Common myeloid progenitor, CD34-positive (primary cell): Measurements from ENCODE around the gene MAN1A1.
A peak's percentile ranks its signal among the peaks of the same experiment; 100 is the strongest.

ENCODE experiments used
- CTCF ChIA-PET: fragments of 350-600 bp; sonication (Branson Sonifier 250); formaldehyde crosslinking; loops from one replicate; lab custom pipeline; 2021; ENCODE audit warnings: antibody characterized with exemption; lab: Charles Lee
- POLR2A ChIA-PET: fragments of 350-600 bp; sonication (Branson Sonifier 250); formaldehyde crosslinking; loops from one replicate; lab custom pipeline; 2021; ENCODE audit warnings: antibody characterized with exemption; lab: Charles Lee
- DNase-seq, 3 donors: peaks; one replicate each; pipeline versions ENCODE4 v3.0.0 to v3.0.0-alpha.2; 2013
- H3K27ac ChIP-seq, 2 experiments: 1 replicate in 1 of 2; 2 replicates in 1 of 2; pipeline ENCODE4 v1.7.0; 2013; ENCODE audit warnings: inconsistent platforms in 2 of 2, low read length in 2 of 2, mild to moderate bottlenecking in 2 of 2, low read depth in 1 of 2, moderate library complexity in 1 of 2; ENCODE audit not compliant: severe bottlenecking in 2 of 2, insufficient read depth in 1 of 2, poor library complexity in 1 of 2
- H3K27me3 ChIP-seq, 5 experiments: replicated peaks in 2 of 5; 1 replicate in 3 of 5; 2 replicates in 2 of 5; pipeline versions ENCODE4 v1.6.1 to v1.7.0; 2013; ENCODE audit warnings: low read length in 4 of 5, mild to moderate bottlenecking in 2 of 5, moderate library complexity in 2 of 5, inconsistent platforms in 1 of 5; ENCODE audit not compliant: insufficient read depth in 5 of 5, control insufficient read depth in 4 of 5
- H3K36me3 ChIP-seq, 4 experiments: 1 replicate in 2 of 4; 2 replicates in 2 of 4; pipeline versions ENCODE4 v1.6.1 to v1.7.0; 2013; ENCODE audit warnings: low read length in 3 of 4, control low read depth in 1 of 4, mild to moderate bottlenecking in 1 of 4; ENCODE audit not compliant: control insufficient read depth in 4 of 4, insufficient read depth in 4 of 4
- H3K4me1 ChIP-seq, 4 experiments: 1 replicate in 3 of 4; 2 replicates in 1 of 4; pipeline versions ENCODE4 v1.6.1 to v1.7.1; 2013; ENCODE audit warnings: low read length in 3 of 4, mild to moderate bottlenecking in 3 of 4, control low read depth in 1 of 4, inconsistent platforms in 1 of 4, moderate library complexity in 1 of 4; ENCODE audit not compliant: control insufficient read depth in 4 of 4, insufficient read depth in 4 of 4; ENCODE audit errors: control extremely low read depth in 1 of 4
- H3K4me3 ChIP-seq, 7 experiments: 1 replicate in 4 of 7; 2 replicates in 3 of 7; pipeline versions ENCODE4 v1.5.1 to v1.7.0; 2013; ENCODE audit warnings: mild to moderate bottlenecking in 7 of 7, low read length in 6 of 7, moderate library complexity in 6 of 7, inconsistent platforms in 2 of 7, low read depth in 2 of 7, control low read depth in 1 of 7; ENCODE audit not compliant: insufficient read depth in 4 of 7, control insufficient read depth in 1 of 7; ENCODE audit errors: extremely low read depth in 1 of 7
- H3K9me3 ChIP-seq, 5 experiments: 1 replicate in 4 of 5; 2 replicates in 1 of 5; pipeline versions ENCODE4 v1.6.1 to v1.7.1; 2013; ENCODE audit warnings: low read length in 4 of 5, mild to moderate bottlenecking in 2 of 5, inconsistent platforms in 1 of 5, low read depth in 1 of 5, moderate library complexity in 1 of 5; ENCODE audit not compliant: control insufficient read depth in 4 of 5, insufficient read depth in 2 of 5; ENCODE audit errors: control extremely low read depth in 1 of 5
- WGBS: methylation state at CpG from one replicate; pipeline ENCODE4 v1.1.5; 2013; ENCODE audit not compliant: insufficient coverage; 5-methylcytosine and 5-hydroxymethylcytosine counted together

Gene MAN1A1

GRCh38 chr6:119277052-119277451, 72.5 kb downstream of the MAN1A1 start:
- H3K9me3 ChIP-seq, result peaks cover 0 to 1% (median 0%) of the 10 kb centered on the region in 5 experiments
- no peak overlapping the region for H3K4me3 ChIP-seq
- H3K27me3 ChIP-seq, result no peaks in the 10 kb centered on the region
- no peak overlapping the region for H3K27ac ChIP-seq
- ChIA-PET CTCF (interaction anchor here (1.1 kb wide), 1 partner anchor 8 kb away, joined by 3 read pairs; no protein-coding TSS in a partner anchor), POLR2A (no interaction called here)
- no peak for DNase-seq
- WGBS, result no CpG with 5 or more reads among the region's 2 CpGs
- H3K36me3 ChIP-seq, result peaks cover 13 to 42% (median 25%) of the 10 kb centered on the region in 4 experiments
- no peaks in the 10 kb centered on the region for H3K4me1 ChIP-seq

- Histone ChIP-seq H3K27ac (no peak overlapping the region), H3K4me3 (no peak overlapping the region), H3K36me3 (peaks cover 11 to 41% (median 21%) of the 10 kb centered on the region in 4 experiments), H3K27me3 (no peaks in the 10 kb centered on the region), H3K4me1 (no peaks in the 10 kb centered on the region), H3K9me3 (peaks cover 0 to 3% (median 1%) of the 10 kb centered on the region in 5 experiments)
- WGBS, result no CpG with 5 or more reads among the region's 2 CpGs
- ChIA-PET CTCF (interaction anchor here (1.1 kb wide), 1 partner anchor 9 kb away, joined by 3 read pairs; no protein-coding TSS in a partner anchor), POLR2A (no interaction called here)
- DNase-seq, result no peak
Measured at GRCh38 chr6:119276211-119276610, 73.3 kb downstream of the MAN1A1 start.

- H3K4me1 ChIP-seq, result peaks cover 0 to 2% (median 0%) of the 10 kb centered on the region in 4 experiments
- H3K27me3 ChIP-seq, result no peaks in the 10 kb centered on the region
- ChIA-PET POLR2A (interaction anchor here (0.6 to 0.7 kb wide), 2 partner anchors 52 to 74 kb away, joined by 3 to 4 read pairs; no protein-coding TSS in a partner anchor), CTCF (interaction anchor here (0.7 kb wide), 1 partner anchor 19 kb away, joined by 3 read pairs; no protein-coding TSS in a partner anchor)
- H3K9me3 ChIP-seq, result peaks cover 4 to 11% (median 6%) of the 10 kb centered on the region in 5 experiments
- DNase-seq, result no peak
- WGBS, result no CpG with 5 or more reads among the region's 2 CpGs
- no peak overlapping the region for H3K27ac ChIP-seq
- H3K4me3 ChIP-seq, result no peak overlapping the region
- peaks cover 11 to 50% (median 27%) of the 10 kb centered on the region in 4 experiments for H3K36me3 ChIP-seq
Measured at GRCh38 chr6:119274197-119274595, 75.4 kb downstream of the MAN1A1 start.

GRCh38 chr6:119273272-119274196, 76.0 kb downstream of the MAN1A1 start:
- no peak for DNase-seq
- CTCF ChIA-PET, result interaction anchor here (0.7 kb wide), 1 partner anchor 27 kb away, joined by 3 read pairs; no protein-coding TSS in a partner anchor
- Histone ChIP-seq H3K4me1 (peaks cover 0 to 3% (median 1%) of the 10 kb centered on the region in 4 experiments), H3K9me3 (peaks cover 4 to 11% (median 6%) of the 10 kb centered on the region in 5 experiments), H3K36me3 (peaks cover 11 to 49% (median 30%) of the 10 kb centered on the region in 4 experiments), H3K27me3 (no peaks in the 10 kb centered on the region), H3K27ac (no peak overlapping the region), H3K4me3 (no peak overlapping the region)
- WGBS, result no CpG with 5 or more reads among the region's 1 CpG
- POLR2A ChIA-PET, result interaction anchor here (0.6 kb wide), 1 partner anchor 52 kb away, joined by 3 read pairs; no protein-coding TSS in a partner anchor

- H3K27me3 ChIP-seq, result no peaks in the 10 kb centered on the region
- POLR2A ChIA-PET, result no interaction called here
- H3K4me1 ChIP-seq, result peaks cover 2 to 16% (median 11%) of the 10 kb centered on the region in 4 experiments
- H3K9me3 ChIP-seq, result peaks cover 4 to 11% (median 6%) of the 10 kb centered on the region in 5 experiments
- H3K27ac ChIP-seq, result no peak overlapping the region
- CTCF ChIA-PET, result no interaction called here
- peaks cover 5 to 39% (median 24%) of the 10 kb centered on the region in 4 experiments for H3K36me3 ChIP-seq
- no peak for DNase-seq
- WGBS, result no CpG with 5 or more reads among the region's 3 CpGs
- H3K4me3 ChIP-seq, result no peak overlapping the region
Measured at GRCh38 chr6:119270545-119270944, 79.0 kb downstream of the MAN1A1 start.

GRCh38 chr6:119269266-119270103, 80.1 kb downstream of the MAN1A1 start:
- H3K4me1 ChIP-seq, result peaks cover 2 to 16% (median 11%) of the 10 kb centered on the region in 4 experiments
- peaks cover 4 to 11% (median 6%) of the 10 kb centered on the region in 5 experiments for H3K9me3 ChIP-seq
- H3K27ac ChIP-seq, result no peak overlapping the region
- no peaks in the 10 kb centered on the region for H3K27me3 ChIP-seq
- POLR2A ChIA-PET, result no interaction called here
- H3K4me3 ChIP-seq, result peak overlapping the region in 1 of 7 experiments; percentile 8
- H3K36me3 ChIP-seq, result peaks cover 5 to 39% (median 24%) of the 10 kb centered on the region in 4 experiments
- CTCF ChIA-PET, result no interaction called here
- 98% methylated on average over 6 of the region's 8 CpGs for WGBS
- no peak for DNase-seq
